Hepatocyte (in vitro differentiated cells): ENCODE results near the gene ADCY6. TPM values are rescaled to one million over a fixed set of nuclear protein-coding genes. Genes with fewer than 3 reads are reported as not detected.

Experiments used
- DNase-seq: peaks from one replicate; pipeline ENCODE4 v3.0.0-alpha.2; 2016; ENCODE audit warnings: low spot score
- H2AFZ ChIP-seq: fragments of 200-600 bp; sonication (generic); 2 replicates; pipeline ENCODE4 v1.6.0; 2016; ENCODE audit warnings: antibody characterized with exemption, mild to moderate bottlenecking
- H3K27ac ChIP-seq: fragments of 200-600 bp; sonication (generic); 2 replicates; pipeline ENCODE4 v1.5.1; 2016; ENCODE audit warnings: mild to moderate bottlenecking
- H3K27me3 ChIP-seq: fragments of 200-600 bp; sonication (generic); 2 replicates; pipeline ENCODE4 v1.6.1; 2016
- H3K36me3 ChIP-seq: fragments of 200-600 bp; sonication (generic); replicated peaks from 2 replicates; pipeline ENCODE4 v1.5.1; 2016; ENCODE audit warnings: low read depth; ENCODE audit not compliant: insufficient read depth
- H3K4me1 ChIP-seq: fragments of 200-600 bp; sonication (generic); 2 replicates; pipeline ENCODE4 v1.5.1; 2016; ENCODE audit warnings: mild to moderate bottlenecking, moderate library complexity; ENCODE audit not compliant: insufficient read depth
- H3K4me2 ChIP-seq: fragments of 200-600 bp; sonication (generic); 2 replicates; pipeline ENCODE4 v1.6.0; 2016
- H3K4me3 ChIP-seq: fragments of 200-600 bp; sonication (generic); 2 replicates; pipeline ENCODE4 v1.5.1; 2016; ENCODE audit warnings: mild to moderate bottlenecking
- H3K79me2 ChIP-seq: fragments of 200-600 bp; sonication (generic); 2 replicates; pipeline ENCODE4 v1.6.0; 2017; ENCODE audit warnings: mild to moderate bottlenecking
- H3K9me2 ChIP-seq: fragments of 200-600 bp; sonication (generic); replicated peaks from 2 replicates; pipeline ENCODE4 v1.6.0; 2017; ENCODE audit warnings: mild to moderate bottlenecking; ENCODE audit not compliant: insufficient read depth
- H3K9me3 ChIP-seq: fragments of 200-600 bp; sonication (generic); 2 replicates; pipeline ENCODE4 v1.5.1; 2016; ENCODE audit warnings: low read depth, mild to moderate bottlenecking
- H4K20me1 ChIP-seq: fragments of 200-600 bp; sonication (generic); 2 replicates; pipeline ENCODE4 v1.6.0; 2016; ENCODE audit warnings: mild to moderate bottlenecking; ENCODE audit not compliant: insufficient read depth, poor library complexity, severe bottlenecking
- EZH2 ChIP-seq: fragments of 200-600 bp; sonication (generic); IDR thresholded peaks from 2 replicates; pipeline ENCODE4 v1.6.1; 2016; ENCODE audit warnings: antibody characterized with exemption, mild to moderate bottlenecking, borderline replicate concordance
- EZH2phosphoT487 ChIP-seq: fragments of 200-600 bp; sonication (generic); IDR thresholded peaks from one replicate; pipeline ENCODE4 v1.6.1; 2018; ENCODE audit warnings: antibody characterized with exemption, mild to moderate bottlenecking, low read depth, moderate library complexity; ENCODE audit not compliant: unreplicated experiment, severe bottlenecking
- WGBS: methylation state at CpG from one replicate; pipeline ENCODE4 v1.1.6; 2016; ENCODE audit warnings: low lambda C conversion rate; ENCODE audit errors: missing lambda C conversion rate; 5-methylcytosine and 5-hydroxymethylcytosine counted together
- polyA plus RNA-seq: library from polyadenylated mRNA; unstranded; fragments of >200 nt; fragmentation: Nextera tagmentation; extraction: Ambion mirVana; gene quantifications from 2 replicates; pipeline ENCODE4 v1.2.1, GENCODE V29; 2016
- total RNA-seq: library from RNA; depleted of rRNA; stranded (reverse); fragments of >200 nt; gene quantifications from 2 replicates; pipeline ENCODE4 v1.2.3, GENCODE V29; 2014
- TF ChIP-seq, protein P1 (sequence below): fragments of 200-600 bp; sonication (generic); IDR thresholded peaks from 2 replicates; pipeline ENCODE4 v1.5.1; 2016; ENCODE audit warnings: antibody characterized with exemption, mild to moderate bottlenecking; ENCODE audit not compliant: poor library complexity

ADCY6 gene
- total and polyA plus RNA-seq, 2 experiments from 2014 or later, result 22.7 to 37.7 TPM

DNA sequence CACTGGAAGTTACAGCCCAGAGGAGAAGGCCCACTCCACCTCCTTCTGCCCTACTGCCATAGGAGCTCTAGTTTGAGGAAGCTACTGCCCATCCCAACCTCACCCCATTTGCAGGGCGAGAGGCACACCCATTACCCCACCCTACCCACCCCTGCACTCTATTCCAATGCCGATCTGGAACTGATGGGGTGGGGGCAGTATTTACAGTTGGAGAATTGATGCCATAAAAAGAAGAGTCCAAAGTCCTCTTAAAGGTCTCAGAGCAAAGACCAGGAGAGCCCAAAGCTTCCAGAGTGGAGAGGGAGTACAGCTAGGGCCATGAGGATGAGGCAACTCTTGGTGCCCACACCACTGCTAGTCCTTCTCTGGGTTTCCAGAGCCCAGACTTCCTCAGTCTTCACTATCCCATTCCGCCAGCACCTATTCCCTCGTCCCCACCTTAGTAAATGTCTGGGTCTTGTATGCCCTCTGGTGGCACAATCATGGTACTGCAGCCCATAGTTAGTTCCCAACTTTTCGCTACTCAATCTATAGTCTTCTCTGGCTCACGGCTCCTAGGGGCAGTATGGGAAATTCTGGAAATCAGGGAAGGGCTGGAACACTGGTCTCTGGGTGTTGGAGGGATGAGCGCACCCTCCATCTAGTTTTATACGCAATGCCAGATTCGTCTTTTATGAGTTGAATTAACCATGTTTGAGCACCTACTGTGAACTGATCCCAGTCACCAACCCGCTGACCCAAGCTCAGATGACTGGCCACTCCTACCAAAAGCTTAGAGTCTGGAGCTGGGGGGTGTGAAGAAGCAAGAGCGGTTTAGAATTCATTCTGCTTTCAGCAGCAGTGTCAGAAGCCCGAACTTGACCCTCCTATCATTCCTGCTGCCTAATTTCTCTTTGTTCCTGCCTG, 6.9 kb upstream of the ADCY6 start:
- peak; percentile 85 for DNase-seq
- Histone ChIP-seq H3K27me3 (no peaks in the 10 kb centered on the region), H3K36me3 (no peaks in the 10 kb centered on the region), H2AFZ (peak overlapping the region; percentile 32), H3K4me3 (no peak overlapping the region), H3K4me1 (peaks cover 17% of the 10 kb centered on the region), H3K79me2 (no peaks in the 10 kb centered on the region), H4K20me1 (no peaks in the 10 kb centered on the region), H3K9me3 (no peaks in the 10 kb centered on the region), H3K9me2 (no peaks in the 10 kb centered on the region), H3K27ac (peak overlapping the region; percentile 47), H3K4me2 (peak overlapping the region; percentile 28)
- no peak for TF ChIP-seq EZH2phosphoT487
- TF ChIP-seq, protein P1, sequence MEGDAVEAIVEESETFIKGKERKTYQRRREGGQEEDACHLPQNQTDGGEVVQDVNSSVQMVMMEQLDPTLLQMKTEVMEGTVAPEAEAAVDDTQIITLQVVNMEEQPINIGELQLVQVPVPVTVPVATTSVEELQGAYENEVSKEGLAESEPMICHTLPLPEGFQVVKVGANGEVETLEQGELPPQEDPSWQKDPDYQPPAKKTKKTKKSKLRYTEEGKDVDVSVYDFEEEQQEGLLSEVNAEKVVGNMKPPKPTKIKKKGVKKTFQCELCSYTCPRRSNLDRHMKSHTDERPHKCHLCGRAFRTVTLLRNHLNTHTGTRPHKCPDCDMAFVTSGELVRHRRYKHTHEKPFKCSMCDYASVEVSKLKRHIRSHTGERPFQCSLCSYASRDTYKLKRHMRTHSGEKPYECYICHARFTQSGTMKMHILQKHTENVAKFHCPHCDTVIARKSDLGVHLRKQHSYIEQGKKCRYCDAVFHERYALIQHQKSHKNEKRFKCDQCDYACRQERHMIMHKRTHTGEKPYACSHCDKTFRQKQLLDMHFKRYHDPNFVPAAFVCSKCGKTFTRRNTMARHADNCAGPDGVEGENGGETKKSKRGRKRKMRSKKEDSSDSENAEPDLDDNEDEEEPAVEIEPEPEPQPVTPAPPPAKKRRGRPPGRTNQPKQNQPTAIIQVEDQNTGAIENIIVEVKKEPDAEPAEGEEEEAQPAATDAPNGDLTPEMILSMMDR, result peak; percentile 91
- 23% methylated on average over 12 of the region's 12 CpGs for WGBS

DNA sequence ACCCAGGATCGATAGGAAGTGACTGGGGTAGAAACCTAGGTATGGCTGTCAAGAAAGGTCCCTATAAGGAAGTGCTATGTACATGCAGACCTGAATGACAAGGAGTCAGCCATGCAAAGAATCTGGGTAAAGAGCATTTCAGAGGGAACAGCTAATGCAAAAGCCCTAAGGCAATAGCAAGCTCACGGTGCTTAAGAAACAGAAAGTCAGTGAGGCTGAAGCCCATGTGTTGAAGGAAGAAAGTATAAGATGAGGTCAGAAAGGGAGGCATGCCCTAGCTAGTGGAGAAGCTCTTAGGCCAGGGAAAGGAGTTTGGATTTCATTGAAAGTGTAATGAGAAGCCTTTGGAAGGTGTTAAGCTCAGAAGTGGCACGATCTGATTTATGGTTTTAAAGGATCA, 6.0 kb upstream of the ADCY6 start:
- H3K79me2 ChIP-seq, result no peaks in the 10 kb centered on the region
- peak; percentile 39 for DNase-seq
- H3K4me3 ChIP-seq, result no peak overlapping the region
- peaks cover 24% of the 10 kb centered on the region for H3K4me1 ChIP-seq
- 51% methylated on average over 3 of the region's 3 CpGs for WGBS
- H3K4me2 ChIP-seq, result no peak overlapping the region
- H3K27me3 ChIP-seq, result no peaks in the 10 kb centered on the region
- peak overlapping the region; percentile 47 for H3K27ac ChIP-seq
- H3K9me3 ChIP-seq, result no peaks in the 10 kb centered on the region
- no peaks in the 10 kb centered on the region for H4K20me1 ChIP-seq
- no peaks in the 10 kb centered on the region for H3K9me2 ChIP-seq
- H2AFZ ChIP-seq, result no peak overlapping the region
- H3K36me3 ChIP-seq, result no peaks in the 10 kb centered on the region
- TF ChIP-seq EZH2 (no peak), EZH2phosphoT487 (no peak)
- TF ChIP-seq, protein P1, result no peak

DNA sequence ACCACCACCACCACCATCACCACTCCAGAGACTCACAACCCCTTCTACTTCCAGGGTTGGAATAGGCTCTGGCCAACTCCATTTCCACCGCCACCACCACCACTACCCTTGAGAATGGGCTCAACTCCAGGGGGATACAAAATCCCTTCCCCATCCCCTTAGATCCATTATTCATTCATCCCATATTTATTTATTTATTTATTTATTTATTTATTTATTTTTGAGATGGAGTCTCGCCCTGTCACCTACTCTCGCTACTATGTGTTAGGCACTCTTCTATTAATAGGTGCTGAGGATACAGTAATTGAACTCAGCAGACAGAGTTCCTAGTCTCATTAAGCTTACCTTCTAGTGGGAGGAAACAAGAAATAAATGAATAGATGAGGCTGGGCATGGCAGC, 4.8 kb upstream of the ADCY6 start:
- Histone ChIP-seq H3K4me3 (no peak overlapping the region), H3K9me3 (no peaks in the 10 kb centered on the region), H3K27ac (no peak overlapping the region), H3K36me3 (no peaks in the 10 kb centered on the region), H3K27me3 (no peaks in the 10 kb centered on the region), H3K9me2 (no peaks in the 10 kb centered on the region), H3K79me2 (peaks cover 4% of the 10 kb centered on the region), H3K4me2 (no peak overlapping the region), H2AFZ (no peak overlapping the region), H3K4me1 (peaks cover 27% of the 10 kb centered on the region), H4K20me1 (no peaks in the 10 kb centered on the region)
- TF ChIP-seq, protein P1, result no peak
- no peak for TF ChIP-seq EZH2
- no peak for TF ChIP-seq EZH2phosphoT487
- WGBS, result 94% methylated on average over 3 of the region's 3 CpGs
- DNase-seq, result no peak
